GM12801 (cell line): ENCODE measurements around the gene DAB1.

Source experiments
- CTCF ChIP-seq: IDR thresholded peaks from one replicate; pipeline ENCODE4 v1.5.1; 2011; ENCODE audit warnings: control low read depth; ENCODE audit not compliant: insufficient read length; ENCODE audit errors: extremely low read depth

The DAB1 gene

DNA sequence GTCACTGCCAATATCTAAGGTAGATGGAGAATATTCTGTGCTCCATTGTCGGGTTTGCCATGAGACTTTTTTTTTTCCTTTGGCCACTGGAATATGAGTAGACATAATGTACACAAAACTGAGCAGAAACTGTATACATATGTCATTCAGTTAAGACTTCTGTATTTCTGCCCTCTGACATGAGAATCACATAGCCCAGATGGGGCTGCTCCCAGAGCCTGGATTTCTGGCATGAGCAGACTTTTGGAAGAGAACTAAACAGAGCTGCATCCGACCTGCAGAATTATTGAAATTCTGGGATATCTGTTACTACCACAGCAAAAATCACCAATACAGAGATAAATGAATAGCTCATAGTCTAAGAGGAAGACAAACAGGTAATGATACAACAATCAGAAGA, 62.3 kb downstream of the DAB1 start:
- no peak for TF ChIP-seq CTCF

DNA sequence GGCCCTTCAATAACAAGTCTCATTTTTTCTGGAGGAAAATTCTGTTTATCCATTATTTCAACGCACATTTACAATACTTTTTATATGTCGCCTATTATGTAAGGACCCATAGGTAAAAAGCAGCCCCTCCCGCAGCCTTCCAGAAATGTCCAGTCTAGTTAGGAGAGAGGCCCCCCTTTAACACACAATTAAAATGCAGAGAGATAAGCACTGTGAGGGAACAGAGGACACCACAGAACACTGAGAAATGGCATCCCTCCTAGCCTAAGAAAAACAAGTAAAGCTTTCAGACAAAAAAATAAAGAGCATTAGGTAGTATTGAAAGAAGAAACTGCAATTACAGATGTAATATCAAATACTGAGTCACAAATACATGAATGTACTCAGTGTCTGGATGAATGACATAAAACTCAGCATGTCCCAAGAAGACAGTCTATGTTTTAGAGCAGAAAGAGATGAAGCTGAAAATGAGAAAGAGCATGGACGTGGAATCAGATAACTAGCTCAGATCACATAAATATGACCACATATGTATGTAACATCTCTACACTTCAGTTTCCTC, 62.9 kb downstream of the DAB1 start:
- no peak for TF ChIP-seq CTCF

DNA sequence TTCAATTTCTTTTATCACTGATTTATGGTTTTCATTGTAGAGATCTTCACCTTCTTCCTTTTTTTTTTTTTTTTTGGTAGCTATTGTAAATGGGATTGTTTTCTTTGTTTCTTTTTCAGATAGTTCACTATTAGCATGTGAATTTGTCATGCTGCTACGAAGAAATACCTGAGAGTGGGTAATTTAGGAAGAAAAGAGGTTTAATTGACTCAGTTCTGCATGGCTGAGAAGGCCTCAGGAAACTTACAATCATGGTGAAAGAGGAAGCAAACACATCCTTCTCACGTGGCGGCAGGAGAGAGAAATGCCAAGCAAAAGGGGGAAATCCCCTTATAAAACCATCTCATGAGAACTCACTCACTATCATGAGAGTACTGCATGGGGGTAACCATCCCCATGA, 66.4 kb downstream of the DAB1 start:
- TF ChIP-seq CTCF, result no peak

DNA sequence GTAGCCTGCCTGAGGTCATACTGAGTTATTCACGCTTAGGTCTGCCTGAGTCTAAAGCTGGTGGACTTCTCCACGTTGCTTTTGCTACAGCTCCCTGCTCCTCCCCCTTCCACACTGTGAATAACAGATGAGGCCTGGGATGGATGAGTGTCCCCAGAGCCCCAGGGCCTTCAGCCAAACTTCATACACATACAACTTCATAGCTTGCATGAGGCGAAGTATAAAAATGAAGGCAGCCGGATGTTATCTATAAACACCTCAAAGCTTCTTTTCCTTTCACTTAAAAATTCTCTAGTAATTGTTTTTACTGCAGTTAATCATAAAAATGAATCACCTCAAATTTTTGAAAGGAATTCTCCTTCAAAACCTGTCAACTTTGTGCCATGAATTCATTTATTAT, 70.2 kb downstream of the DAB1 start:
- TF ChIP-seq CTCF, result no peak

DNA sequence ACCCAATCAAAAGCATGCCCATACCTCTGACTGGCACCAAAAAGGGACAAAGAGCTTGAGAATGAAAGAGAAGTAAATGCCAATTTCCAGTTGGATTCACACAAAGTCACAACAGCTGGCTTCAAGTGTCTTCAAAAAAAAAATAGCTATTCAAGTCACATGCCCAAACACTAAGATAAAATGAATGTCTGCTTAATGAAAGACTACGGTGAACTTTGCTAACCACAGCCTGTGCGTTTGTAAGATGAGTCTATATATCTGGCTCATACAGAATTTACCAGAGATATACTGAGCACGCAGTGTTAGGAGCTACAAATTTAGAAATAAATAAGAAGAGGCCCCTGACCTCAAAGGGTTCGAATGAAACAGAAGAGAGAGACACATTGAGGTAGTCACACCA, 73.2 kb downstream of the DAB1 start:
- TF ChIP-seq CTCF, result no peak

- TF ChIP-seq CTCF, result no peak
Measured at GRCh38 chr1:57348921-57349320, 74.9 kb downstream of the DAB1 start.

DNA sequence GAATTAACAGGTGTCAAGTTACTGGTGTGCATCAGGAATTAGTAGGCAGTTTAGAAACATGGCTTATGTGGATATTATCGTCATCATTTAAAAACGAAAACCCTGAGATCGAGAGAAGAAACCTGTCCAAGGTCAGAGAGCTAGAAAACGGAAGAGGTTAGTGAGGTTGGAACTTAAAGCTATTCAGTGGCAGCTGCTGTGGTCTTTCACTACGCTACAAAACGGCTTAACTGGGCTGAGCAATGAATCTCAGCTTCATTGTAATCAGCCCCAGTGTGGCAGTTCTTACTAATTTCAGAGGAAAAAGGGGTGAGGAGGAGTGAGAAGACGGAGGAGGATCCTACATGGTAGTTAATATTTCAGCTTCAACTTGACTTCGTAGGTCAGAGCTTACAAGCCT, 77.9 kb downstream of the DAB1 start:
- TF ChIP-seq CTCF, result no peak

- no peak for TF ChIP-seq CTCF
Measured at GRCh38 chr1:57344265-57344664, 79.6 kb downstream of the DAB1 start.
